GM21529 (cell line): ENCODE results near the gene MAGEA12.
"Not testable (repeated sequence)": the region's sequence is repeated elsewhere in the genome, so short reads cannot be mapped to it uniquely, and the experiment has no call there.

Experiments used
- ATAC-seq: cut with Tn5 transposase; IDR thresholded peaks from one replicate; pipeline ENCODE4 v1.9.1; 2021; ENCODE audit not compliant: unreplicated experiment

Gene MAGEA12

GRCh38 chrX:152761582-152761981 is 28.0 kb downstream of the MAGEA12 start:
- ATAC-seq, result not testable (repeated sequence)

GRCh38 chrX:152766562-152766961 is 33.0 kb downstream of the MAGEA12 start:
- not testable (repeated sequence) for ATAC-seq

GRCh38 chrX:152769549-152770289 is 36.2 kb downstream of the MAGEA12 start, which contains the start of gene MAGEA6:
MAGEA6 (minus strand) TSS chrX:152769689; CDS start chrX:152767650, 2,039 bp downstream.
- ATAC-seq, result not testable (repeated sequence)

GRCh38 chrX:152787062-152787461 is 53.5 kb downstream of the MAGEA12 start:
- peak; percentile 75 for ATAC-seq
